ENCODE results near the gene SNX6.
"Not testable (repeated sequence)": the region's sequence is repeated elsewhere in the genome, so short reads cannot be mapped to it uniquely, and the experiment has no call there.

SNX6 gene

DNA sequence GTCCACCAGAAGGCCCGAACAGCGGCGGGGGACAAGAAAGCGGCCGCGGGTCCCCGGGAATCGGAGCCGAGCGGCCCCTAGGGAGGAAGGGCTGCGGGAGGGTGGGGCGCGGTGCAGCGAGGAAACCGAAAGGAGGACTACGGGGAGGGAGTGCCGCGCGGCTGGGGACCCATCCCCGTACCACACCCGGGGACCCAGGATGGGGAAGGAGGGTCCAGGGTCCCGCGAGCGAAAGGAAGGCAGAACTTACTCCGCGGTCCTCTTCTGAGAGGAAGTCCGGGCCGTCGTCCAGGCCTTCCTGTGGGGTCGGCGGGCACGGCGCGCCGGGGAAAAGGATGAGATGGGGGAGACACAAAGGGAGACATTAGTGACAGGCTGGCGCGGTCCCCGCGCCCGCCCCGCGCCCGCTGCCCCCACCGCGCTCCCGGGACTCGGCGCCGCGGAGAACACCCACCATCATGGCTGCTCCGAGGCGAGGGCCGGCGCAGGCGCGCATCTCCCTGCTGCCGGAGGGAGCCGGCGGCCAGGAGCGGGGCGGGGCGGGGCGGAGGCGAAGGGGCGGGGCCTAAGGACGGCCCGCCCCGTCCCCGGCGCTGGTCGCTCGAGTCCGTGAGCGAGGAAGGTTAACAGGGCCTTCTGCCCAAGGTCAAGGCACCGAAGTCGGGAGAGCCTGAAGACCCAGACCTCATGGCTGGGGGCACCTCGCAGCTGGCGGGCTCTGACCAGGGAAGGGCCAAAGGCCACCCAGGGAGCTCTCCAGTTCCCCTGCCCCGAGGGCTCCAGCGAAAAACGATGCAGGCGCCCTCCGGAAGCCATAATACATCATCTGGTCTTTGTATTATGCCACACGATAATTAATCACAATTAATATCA, at the start of gene SNX6:
Gene SNX6, minus strand, starts transcription at position 492 of the 873 bp plus-strand sequence. Its CDS starts 32 bp downstream, at position 460.
- DNase-seq (ENCODE audit: low read depth), result peak; percentile 23

DNA sequence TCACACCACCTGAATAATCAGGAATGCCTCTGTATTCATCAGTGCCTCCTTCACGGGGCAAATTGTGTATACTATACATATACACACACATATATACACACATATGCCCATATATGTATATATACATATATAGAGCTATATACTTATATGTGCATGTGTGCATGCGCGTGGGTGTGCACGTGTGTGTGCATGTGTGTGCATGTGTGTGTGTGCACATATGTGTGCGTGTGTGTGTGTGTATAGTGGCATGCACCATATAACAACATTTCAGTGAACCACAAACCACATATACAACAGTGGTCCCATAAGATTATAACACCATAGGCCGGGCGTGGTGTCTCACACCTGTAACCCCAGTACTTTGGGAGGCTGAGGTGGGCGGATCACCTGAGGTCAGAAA, 48.8 kb upstream of the SNX6 start:
- no peak for DNase-seq (ENCODE audit: low read depth)

DNA sequence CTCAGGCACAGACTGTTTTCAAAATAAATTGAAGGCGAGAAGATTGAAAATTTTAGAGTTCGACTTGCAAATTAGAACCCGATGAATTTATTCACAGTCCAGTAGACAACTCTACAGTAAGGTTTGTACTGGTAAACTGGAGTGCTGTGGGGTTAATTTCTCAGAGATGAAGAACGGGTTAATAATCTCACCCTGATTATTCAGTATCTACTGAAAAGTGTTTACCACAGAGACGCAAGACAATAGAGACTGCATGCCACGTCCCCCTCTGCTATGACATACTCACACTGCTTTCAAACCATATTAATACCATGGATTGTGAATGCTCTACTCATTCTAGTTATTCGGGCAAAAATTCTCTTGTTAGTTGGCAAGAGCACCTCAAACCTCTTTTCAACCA, 48.4 kb upstream of the SNX6 start:
- DNase-seq (ENCODE audit: low read depth), result no peak

DNA sequence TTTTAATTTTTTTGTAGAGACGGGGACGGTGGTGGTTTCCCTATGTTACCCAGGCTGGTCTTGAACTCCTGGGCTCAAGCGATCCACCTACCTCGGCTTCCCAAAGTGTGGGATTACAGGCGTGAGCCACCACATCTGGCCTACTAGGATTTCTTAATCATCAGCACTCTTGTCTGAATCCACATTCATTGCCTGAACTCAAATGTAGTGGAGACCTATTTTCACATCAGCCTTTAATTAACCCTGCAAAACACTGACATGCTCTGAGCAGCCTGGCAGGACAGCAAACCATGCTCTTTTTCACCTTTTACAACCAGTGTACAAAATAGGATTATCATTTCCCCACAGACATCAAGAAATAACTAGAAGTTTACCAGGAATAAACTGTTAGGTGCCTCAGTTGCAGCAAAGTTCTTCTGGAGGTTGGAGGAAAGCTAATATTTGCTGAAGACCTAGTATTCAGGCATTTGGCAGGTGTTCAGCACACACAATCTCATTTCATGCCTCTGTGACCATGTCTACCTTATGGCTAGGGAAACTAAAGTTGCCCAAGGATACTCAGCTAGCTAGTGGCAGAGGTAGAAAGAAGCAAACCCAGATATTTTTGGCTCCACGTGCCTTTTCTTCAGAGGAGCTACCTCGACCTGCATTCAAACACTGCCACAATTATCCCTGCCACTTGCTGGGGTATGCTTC, 46.7 kb upstream of the SNX6 start:
- no peak for DNase-seq (ENCODE audit: low read depth)

DNA sequence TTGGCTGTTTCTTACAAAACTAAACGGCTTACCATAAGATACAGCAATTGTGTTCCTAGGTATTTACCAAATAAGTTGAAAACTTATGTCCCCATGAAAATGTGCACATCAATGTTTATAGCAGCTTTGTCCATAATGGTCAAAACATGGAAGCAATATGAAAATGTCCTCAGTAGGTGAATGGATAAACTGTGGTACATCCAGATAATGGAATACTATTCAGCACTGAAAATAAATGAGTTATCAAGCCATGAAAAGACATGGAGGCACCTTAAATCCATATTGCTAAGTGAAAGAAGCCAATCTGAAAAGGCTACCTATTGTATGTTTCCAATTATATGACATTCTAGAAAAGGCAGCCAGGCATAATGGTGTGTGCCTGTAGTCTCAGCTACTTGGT, 43.8 kb upstream of the SNX6 start:
- no peak for DNase-seq (ENCODE audit: low read depth)

DNA sequence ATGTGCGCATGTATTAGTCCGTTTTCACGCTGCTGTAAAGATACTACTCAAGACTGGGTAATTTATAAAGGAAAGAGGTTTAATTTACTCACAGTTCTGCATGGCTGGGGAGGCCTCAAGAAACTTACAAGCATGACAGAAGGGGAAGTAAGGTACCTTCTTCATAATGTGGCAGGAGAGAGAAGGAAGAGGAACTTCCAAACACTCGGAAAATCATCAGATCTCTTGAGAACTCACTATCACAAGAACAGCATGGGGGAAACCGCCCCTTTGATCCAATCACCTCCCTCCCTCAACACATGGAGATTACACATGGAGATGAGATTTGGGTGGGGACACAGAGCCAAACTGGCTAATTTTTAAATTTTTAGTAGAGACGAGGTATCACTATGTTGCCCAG, 41.8 kb upstream of the SNX6 start:
- DNase-seq (ENCODE audit: low read depth), result no peak

DNA sequence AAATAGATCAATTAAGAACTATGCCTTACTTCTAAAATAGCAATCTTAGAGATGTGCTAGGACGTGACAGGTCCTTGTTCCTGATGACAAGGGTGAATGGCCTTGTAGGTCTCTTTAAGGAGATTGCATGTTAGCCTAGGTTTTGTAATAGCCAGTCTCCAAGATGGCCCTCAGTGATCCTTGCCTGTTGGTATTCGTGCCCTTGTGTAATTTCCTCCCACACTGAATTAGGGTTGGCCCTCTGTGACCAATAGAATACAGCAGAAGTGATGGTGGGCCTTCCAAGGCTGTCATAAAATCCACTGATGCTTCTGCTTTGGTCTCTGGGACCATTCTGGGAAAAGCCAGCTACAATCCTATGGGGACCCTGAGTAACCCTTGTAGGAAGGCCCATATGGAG, 38.2 kb upstream of the SNX6 start:
- no peak for DNase-seq (ENCODE audit: low read depth)

DNA sequence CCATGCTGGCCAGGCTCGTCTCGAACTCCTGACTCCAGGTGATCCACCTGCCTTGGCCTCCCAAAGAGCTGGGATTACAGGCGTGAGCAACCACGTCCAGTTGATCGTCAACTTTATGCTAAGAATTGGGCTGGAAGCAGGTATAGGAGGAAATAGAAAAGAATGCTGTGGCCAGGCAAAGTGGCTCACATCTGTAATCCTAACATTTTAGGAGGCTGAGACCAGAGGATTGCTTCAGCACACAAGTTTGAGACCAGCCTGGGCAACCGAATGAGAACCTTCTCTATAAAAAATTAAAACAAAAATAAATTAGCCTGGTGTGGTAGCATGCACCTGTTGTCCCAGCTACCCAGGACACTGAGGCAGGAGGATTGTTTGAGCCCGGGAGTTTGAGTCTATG, 37.1 kb upstream of the SNX6 start:
- no peak for DNase-seq (ENCODE audit: low read depth)

DNA sequence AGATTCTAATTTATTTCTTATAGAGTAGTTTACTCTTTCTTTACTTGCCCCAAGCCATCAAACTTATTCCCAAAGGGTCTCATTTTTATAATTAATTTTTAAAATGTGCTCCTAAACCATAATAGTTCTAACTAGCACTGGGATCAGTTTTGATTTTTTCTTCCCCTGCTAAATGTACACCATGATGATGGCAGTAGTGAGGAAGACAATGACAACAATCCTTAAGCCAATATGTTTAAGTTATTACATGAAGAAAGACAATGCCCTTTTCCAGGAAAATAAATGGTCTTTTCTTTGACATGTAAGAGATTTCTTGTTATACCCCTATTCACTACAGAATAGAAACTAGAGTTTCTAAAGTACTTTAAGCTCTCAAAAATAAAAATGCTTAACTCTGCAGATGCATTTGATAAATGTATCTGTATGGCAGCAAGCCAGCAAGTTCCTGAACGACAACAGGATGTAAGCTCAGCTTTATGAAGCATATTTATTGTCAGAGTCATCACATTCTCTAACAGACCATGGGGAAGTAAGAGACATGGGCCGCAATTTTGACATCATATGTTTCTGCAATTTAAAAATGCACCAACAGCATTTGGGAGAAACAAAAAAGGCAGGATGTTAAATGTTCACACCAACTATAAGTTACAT, 36.0 kb upstream of the SNX6 start:
- DNase-seq (ENCODE audit: low read depth), result peak; percentile 95

DNA sequence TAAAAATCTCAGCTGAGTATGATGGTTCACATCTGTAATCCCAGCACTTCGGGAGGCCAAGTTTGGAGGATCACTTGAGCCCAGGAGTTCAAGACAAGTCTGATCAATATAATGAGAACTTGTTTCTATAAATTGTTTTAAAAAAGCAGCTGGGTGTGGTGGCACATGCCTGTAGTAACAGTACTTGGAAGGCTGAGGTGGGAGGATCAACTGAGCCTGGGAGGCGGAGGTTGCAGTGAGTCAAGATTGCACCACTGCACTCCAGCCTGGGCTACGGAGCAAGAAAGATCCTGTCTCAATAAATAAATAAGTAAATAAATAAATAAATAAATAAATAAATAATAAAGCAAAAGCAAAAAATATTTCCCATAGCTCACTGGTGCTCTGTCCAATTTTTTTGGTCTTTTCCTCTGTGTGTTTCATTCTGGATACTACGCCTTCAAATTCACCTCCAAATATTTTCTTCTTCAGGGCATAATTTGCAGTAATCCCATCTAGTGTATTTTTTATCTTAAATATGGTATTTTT, 32.7 kb upstream of the SNX6 start:
- DNase-seq (ENCODE audit: low read depth), result no peak

DNA sequence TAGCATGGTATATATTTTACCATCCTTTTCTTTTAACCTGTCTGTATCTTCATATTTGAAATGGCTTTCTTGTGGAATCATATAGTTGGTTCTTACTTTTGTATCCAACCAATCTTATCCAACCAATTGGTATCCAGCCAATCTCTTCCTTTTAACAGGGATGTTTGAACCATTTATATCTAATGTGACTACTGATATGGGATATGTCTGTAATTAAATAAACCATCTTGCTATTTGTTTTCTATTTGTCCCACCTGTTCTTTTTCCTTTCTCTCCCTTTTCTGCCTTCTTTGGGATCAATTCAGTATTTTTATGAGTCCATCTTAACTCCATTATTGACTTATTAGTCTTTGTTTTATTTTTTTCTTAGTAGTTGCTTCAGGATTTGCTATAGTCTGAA, 30.8 kb upstream of the SNX6 start:
- DNase-seq (ENCODE audit: low read depth), result no peak

DNA sequence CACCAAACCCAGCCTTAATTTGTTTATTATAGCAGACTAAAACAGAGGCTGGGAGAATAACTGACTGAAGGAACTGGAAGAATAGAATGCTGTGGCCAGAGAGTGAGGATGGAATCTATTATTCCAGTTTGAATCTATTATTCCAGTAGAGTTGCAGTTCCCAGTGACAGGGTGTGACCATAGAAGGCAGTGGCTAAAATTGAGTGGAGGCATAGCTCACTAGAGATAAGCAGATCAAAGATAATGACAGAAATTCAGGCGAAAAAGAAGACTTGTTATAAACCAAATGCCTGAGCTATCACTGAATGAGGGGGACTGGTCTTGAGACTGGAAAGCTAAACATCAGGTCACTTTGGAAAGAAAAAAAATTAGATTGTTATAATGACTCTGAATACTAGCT, 26.0 kb upstream of the SNX6 start:
- DNase-seq (ENCODE audit: low read depth), result no peak

DNA sequence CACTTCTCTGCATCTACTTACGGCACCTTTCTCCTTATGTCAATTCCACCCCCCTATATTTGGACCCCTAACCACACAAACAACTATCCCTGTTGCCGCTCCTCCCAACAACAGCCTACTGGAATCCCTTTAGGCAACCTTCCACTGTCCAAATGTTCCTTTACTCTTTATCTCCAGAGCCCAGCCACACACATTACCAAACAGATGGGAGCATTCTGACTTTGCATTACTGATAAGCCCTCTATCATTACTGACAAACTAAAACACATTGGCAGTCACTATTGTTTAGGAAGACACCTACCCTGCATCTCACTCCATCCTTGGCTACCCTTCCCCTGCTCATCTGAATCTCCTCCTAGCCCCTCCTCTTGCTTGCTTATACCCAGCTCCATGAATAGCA, 23.1 kb upstream of the SNX6 start:
- not testable (repeated sequence) for DNase-seq (ENCODE audit: low read depth)

DNA sequence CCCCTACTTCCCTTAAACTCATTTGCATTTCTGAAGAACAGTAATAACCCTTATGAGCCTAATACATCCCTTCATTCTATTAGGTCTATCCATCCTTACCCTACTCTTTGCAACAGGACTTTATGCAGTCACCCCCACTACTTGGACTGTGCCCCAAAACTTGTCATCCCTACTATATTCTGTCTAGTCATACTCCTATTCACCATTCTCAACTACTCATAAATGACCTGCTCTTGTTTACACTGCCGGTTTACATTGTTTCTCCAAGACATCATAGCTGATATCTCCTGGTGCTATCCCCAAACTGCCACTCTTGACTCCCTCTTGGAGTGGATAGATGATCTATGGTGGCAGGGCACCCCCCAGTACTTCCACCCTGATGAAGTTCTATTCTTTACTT, 22.4 kb upstream of the SNX6 start:
- not testable (repeated sequence) for DNase-seq (ENCODE audit: low read depth)

DNA sequence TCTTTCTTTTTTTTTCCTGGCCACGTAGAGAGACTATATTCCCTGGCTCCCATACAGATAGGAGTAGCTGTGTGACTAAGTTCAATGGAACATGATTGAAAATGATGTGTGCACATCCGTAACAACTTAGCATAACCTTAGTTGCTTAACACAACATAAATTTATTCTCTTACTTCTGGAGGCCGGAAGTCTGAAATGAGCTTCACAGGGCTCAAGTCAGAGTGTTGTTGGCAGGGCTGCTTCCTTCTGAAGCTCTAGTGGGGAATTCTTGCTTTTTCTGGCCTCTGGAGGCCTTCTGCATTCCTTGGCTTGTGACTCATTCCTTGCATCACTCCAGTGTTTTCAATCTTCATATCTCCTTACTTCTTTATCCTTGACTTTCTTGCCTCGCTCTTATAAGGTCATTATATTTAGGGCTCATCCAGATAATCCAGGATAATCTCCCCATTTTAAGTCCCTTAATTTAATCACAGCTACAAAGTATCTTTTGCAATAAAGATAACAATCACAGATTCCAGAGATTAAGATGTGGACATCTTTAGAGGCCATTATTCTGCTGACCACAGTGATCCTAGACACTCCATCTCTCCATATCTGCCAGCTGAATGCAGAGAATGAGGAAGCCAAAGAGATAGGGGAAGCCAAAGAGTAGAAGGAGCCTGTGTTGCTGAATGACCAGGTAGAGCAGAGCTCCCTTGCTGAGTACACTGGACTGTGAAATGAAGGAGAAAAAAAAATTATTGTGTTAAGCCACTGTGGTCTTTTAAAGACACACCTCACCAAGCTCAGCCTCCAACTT, 21.0 kb upstream of the SNX6 start:
- DNase-seq (ENCODE audit: low read depth), result peak; percentile 98

DNA sequence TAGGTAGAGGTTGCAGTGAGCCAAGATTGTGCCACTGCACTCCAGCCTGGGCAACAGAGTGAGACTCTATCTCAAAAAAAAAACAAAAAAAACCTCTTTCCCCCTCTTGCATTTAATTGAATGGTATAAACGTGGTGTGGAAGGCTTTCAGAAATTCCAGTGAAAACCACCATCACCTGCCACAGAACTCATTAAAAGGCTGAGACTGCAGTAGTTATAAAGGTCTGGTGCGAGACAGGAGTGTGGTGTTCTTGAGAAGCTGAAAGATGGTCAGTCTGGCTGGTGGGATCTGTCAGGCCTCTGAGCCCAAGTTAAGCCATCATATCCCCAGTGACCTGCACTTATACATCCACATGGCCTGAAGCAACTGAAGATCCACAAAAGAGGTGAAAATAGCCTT, 20.1 kb upstream of the SNX6 start:
- not testable (repeated sequence) for DNase-seq (ENCODE audit: low read depth)

DNA sequence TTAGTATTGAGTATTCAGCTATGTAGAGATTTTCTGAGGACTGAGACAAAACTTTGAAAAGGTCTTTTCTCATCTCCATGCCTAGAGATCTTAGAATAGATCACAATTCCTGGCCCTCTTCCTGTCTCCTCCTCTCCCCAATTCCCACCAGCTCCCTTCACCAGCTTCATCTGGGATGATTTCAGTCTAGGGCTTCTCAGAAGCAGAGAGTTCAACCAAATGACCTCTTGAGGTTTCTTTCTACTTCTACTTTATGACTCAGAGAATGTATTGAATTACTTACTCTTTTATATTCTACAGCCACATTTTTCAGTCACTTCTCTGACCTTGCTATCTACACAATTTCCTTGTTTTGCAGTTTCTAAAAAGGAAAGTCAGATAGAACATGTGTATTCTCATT, 19.4 kb upstream of the SNX6 start:
- peak; percentile 90 for DNase-seq (ENCODE audit: low read depth)

DNA sequence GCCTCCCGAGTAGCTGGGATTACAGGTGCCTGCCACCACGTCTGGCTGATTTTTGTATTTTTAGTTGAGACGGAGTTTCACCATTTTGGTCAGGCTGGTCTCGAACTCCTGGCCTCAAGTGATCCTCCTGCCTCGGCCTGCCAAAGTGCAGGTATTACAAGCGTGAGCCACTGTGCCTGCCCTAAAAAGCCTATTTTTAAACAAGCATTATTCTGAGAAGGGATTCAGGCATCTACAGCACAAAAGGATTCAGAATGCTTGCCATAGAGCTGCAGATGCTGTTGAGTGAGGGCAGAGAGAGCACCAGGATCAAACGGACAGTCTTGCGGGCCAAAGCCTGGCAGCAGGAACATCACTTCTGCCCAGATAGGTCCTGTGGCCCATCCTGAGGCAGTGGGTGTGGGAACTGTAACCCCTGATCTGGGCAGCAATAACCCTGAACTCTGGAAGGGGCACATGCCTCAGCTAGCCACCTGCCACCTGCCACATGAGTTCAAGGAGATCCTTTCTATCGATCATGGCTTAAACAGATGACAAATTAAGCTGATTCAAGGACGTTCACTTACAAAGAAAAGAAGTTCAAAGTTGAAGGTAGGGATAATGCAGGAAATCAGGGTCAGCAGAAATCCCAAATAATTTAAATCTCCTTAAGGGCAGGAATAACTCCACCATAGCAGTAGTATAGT, 16.8 kb upstream of the SNX6 start:
- no peak for DNase-seq (ENCODE audit: low read depth)

DNA sequence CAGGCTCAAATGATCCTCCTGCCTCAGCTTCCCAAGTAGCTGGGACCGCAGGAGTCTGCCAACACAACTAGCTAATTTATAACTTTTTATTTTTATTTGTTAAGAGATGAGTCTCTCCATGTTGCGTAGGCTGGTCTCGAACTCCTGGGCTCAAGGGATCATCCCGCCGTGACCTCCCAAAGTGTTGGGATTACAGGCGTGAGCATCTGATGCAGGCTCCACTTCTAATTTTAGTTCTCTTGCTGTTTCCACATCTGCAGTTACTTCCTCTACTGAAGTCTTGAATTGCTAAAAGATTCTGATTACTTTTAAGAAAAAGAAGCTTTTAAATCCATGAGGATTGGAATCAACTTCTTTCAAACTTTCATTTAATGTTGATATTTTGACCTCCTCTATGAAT, 13.4 kb upstream of the SNX6 start:
- DNase-seq (ENCODE audit: low read depth), result no peak

DNA sequence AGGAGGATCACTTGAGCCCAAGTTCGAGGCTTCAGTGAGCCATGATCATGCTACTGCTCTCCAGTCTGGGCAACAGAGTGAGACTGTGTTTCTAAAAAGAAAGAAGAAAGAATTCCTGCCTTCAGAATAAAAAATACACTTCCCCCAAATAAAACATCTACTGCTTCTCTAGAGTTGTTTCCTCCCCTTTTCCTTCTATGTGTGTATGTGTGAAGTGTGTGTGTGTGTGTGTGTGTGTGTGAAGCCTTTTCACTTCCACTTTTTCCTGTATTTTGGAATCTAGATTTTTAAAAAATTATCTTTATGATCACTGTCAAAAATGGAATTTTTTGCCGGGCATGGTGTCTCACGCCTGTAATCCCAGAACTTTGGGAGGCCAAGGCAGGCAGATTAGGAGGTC, 12.6 kb upstream of the SNX6 start:
- no peak for DNase-seq (ENCODE audit: low read depth)

DNA sequence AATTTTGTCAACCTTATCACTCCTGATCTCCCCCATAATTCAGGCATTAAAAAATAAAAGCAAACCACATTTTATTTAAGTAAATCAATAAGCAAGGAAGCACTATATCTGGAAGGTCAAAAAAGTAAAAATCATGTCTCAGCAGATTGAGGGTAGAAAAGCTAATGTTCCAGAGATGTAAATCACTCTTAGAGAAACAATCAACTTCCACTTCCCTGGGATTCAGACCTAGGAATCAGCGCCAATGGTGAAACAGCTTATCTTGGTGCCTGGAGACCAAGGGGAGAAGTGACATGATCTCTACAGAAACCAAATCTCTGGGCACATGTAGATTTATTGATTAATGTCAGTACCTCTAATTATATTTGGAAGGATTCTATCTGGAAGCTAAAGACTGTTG, 10.9 kb upstream of the SNX6 start:
- no peak for DNase-seq (ENCODE audit: low read depth)
